ENCODE results near the gene ABLIM3. TPM values are rescaled to one million over a fixed set of nuclear protein-coding genes. Genes with fewer than 3 reads are reported as not detected.

ABLIM3 gene
- total RNA-seq: not detected

DNA sequence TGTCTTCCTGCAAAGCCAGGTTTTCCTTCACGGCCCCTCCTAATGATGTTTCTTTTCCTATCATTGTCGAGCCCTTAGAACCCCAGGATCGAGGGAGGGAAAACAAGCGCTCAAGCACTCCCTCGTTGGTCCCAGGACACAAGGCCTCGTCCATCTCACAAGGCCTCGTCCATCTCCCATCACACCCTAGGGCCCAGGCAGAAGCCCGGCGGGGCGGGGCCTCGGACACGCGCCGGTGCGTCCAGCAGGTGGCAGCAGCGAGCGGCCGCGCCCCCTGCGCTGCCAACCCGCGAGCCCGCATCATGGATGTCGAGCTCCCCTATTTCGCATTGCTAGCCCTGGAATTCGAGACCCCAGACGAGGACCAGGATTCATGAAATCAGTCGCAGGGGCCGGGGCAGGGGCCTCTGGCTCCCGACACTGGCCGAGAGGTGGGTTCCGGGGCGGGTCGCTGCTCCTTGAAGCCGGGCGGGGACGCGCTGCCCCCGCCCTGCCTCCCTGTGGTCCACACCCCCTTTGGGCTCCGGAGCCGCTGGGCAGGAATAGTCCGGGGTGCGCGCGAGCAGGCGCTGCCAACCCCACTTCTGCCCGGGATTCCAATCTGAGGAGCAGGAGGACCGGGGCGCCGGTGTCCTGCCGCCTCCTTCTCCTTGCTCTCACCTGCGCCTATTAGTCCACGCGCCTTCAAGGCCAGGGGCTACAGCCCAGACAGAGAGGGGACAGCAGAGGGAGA, at the start of gene ABLIM3:
Gene ABLIM3, plus strand, starts transcription at position 270 of the 733 bp plus-strand sequence. CDS start 603 bp downstream, outside the sequence.

GRCh38 chr5:149271716-149272563, 130.6 kb downstream of the ABLIM3 start, which contains the start of gene AFAP1L1:
TSS of gene AFAP1L1 (plus strand) at chr5:149271859. CDS start at chr5:149271969, 110 bp downstream.

Other genes with a start within 250 kb of the ABLIM3 start
- not detected for gene SH3TC2, start 78.4 kb upstream of the ABLIM3 start, total RNA-seq
- under 1 TPM in 1 of 2 experiments, not detected in 1; 0.05 TPM for gene AFAP1L1, start 130.4 kb downstream of the ABLIM3 start, total RNA-seq
- gene GRPEL2, start 204.0 kb downstream of the ABLIM3 start, total RNA-seq: 10 to 100 TPM; 34.1 to 38.7 TPM
- gene PCYOX1L, start 216.6 kb downstream of the ABLIM3 start, total RNA-seq: 10 to 100 TPM; 33.4 TPM
- not detected for gene IL17B, start 237.8 kb downstream of the ABLIM3 start, total RNA-seq